Ovary (tissue), 10 donors: ENCODE results near the gene TBCK. TPM values are rescaled to one million over a fixed set of nuclear protein-coding genes. Genes with fewer than 3 reads are reported as not detected.

Experiments
- DNase-seq, 5 donors: peaks; one replicate each; pipeline ENCODE4 v3.0.0-alpha.2; 2019 to 2020
- H3K27ac ChIP-seq, 2 donors: fragments of 200-600 bp; one replicate each; pipeline versions ENCODE4 v1.5.1 to v1.8.0; 2019 to 2022
- H3K27me3 ChIP-seq: fragments of 200-600 bp; one replicate; pipeline ENCODE4 v1.8.0; 2022
- H3K36me3 ChIP-seq: fragments of 200-600 bp; sonication (generic); one replicate; pipeline ENCODE4 v1.5.1; 2019
- H3K4me1 ChIP-seq: one replicate; pipeline ENCODE4 v1.8.1; 2013; ENCODE audit warnings: mild to moderate bottlenecking, moderate library complexity; ENCODE audit not compliant: insufficient read depth
- H3K4me3 ChIP-seq: fragments of 200-600 bp; sonication (generic); one replicate; pipeline ENCODE4 v1.5.1; 2017
- H3K9me3 ChIP-seq, 2 donors: fragments of 200-600 bp in 1 of 2; sonication (generic) in 1 of 2; one replicate each; pipeline versions ENCODE4 v1.5.1 to v1.8.1; 2013 to 2019; ENCODE audit warnings: mild to moderate bottlenecking in 1 of 2, moderate library complexity in 1 of 2
- CTCF ChIP-seq, 3 donors: fragments of 450-650 bp in 2 of 3; fragments of 200-600 bp in 1 of 3; IDR thresholded peaks; one replicate each; pipeline versions ENCODE4 v1.5.1 to v1.8.0; 2016 to 2022; ENCODE audit warnings: antibody characterized with exemption in 3 of 3, mild to moderate bottlenecking in 1 of 3
- EP300 ChIP-seq: sonication (generic); formaldehyde crosslinking; IDR thresholded peaks from one replicate; pipeline ENCODE4 v1.6.1; 2017; ENCODE audit warnings: antibody characterized with exemption
- POLR2A ChIP-seq: fragments of 450-650 bp; IDR thresholded peaks from one replicate; pipeline ENCODE4 v1.6.1; 2017; ENCODE audit warnings: antibody characterized with exemption, mild to moderate bottlenecking, moderate library complexity
- WGBS, 3 donors: extraction: QIAGEN DNeasy Blood & Tissue Kit in 1 of 3; methylation state at CpG; one replicate each; pipeline versions ENCODE4 v1.1.5 to v1.1.7; 2013 to 2017; 5-methylcytosine and 5-hydroxymethylcytosine counted together
- intact Hi-C, 4 donors: fragments of 100-400 bp; cut with DNase I; formaldehyde crosslinking; loops; one replicate each; pipeline versions ENCODE4 v1.11.0 to v1.15.1; 2022 to 2023
- long read RNA-seq, 3 donors: library from polyadenylated mRNA in 2 of 3; unstranded in 2 of 3; transcript quantifications; one replicate each; pipeline ENCODE4 v2.0.0 and lab custom pipeline, GENCODE V29; 2021 to 2026
- polyA plus RNA-seq, 2 donors: library from polyadenylated mRNA; stranded (reverse); fragments of 200-250 nt in 1 of 2; fragments of 350-450 nt in 1 of 2; fragmentation: Illumina TruSeq in 1 of 2; extraction: RNeasy Lipid Tissue Mini Kit (QIAGEN cat#74804) in 1 of 2; gene quantifications; one replicate each; pipeline ENCODE4 v1.2.3, GENCODE V29; 2013 to 2014
- total RNA-seq, 7 donors: library from RNA; depleted of rRNA in 2 of 7; stranded (reverse); fragments of >200 nt in 2 of 7; fragmentation: NEBNext Ultra II Directional in 3 of 7; extraction: Animal tissue kit (Norgen Biotek cat#: 25700) in 3 of 7; gene quantifications; one replicate each; pipeline versions ENCODE4 v1.1.0 to v1.2.4, GENCODE V29; 2016 to 2023
- donor health status: DM: no; HTN: no; CAD: no; lungs with moderate emphysema.
- donor health status: DM: no; HTN: no; CAD: no.
- donor health status: Bipolar disorder and iron deficiency.
- donor health status: DM: yes; HTN: yes; CAD: no.
- donor health status: DM: no; HTN: no; CAD: no.
- donor health status: DM: yes; HTN: yes; CAD: no.

Gene TBCK
- total RNA-seq (10 to 100 TPM; 34.0 to 50.1 (median 41.3) TPM), polyA plus RNA-seq (10 to 100 TPM; 13.6 to 22.3 TPM)
- long read RNA-seq, donor 1, transcript TBCK-204 (26 exons, 3,047 nt) = major isoform, 5 of 30 reads
- long read RNA-seq, donor 1, partial matches to known transcripts = 18 of 30 reads
- long read RNA-seq, donor 1, other reads (novel, unspliced or antisense) = 7 of 30 reads
- long read RNA-seq, donor 2, partial matches to known transcripts = 14 of 15 reads
- long read RNA-seq, donor 2, other reads (novel, unspliced or antisense) = 0 of 15 reads
- long read RNA-seq, donor 3, transcript TBCK-204 (26 exons, 3,047 nt) = major isoform, 11 of 19 reads
- long read RNA-seq, donor 3, partial matches to known transcripts = 0 of 19 reads
- long read RNA-seq, donor 3, other reads (novel, unspliced or antisense) = 6 of 19 reads

- Histone ChIP-seq H3K36me3 (no peaks in the 10 kb centered on the region), H3K27ac (peak within 1 kb of the TSS; percentile 90 to 94), H3K4me1 (peaks cover 4% of the 10 kb centered on the region), H3K4me3 (peak within 1 kb of the TSS; percentile 85), H3K9me3 (no peaks in the 10 kb centered on the region), H3K27me3 (no peaks in the 10 kb centered on the region)
- peak; percentile 87 to 92 (median 89) for DNase-seq
- TF ChIP-seq EP300 (no peak), POLR2A (peak; percentile 64)
- 0% methylated on average over 44 of the region's 44 CpGs for WGBS, 3 donors
- intact Hi-C loops = no loop called here
These were observed at the start of gene TBCK, which contains the start of gene AIMP1 for GRCh38 chr4:106315968-106316772. Gene TBCK (minus strand): TSS chr4:106316209. CDS start chr4:106308960, 7,249 bp downstream. Gene AIMP1 (plus strand): TSS chr4:106316550. CDS start chr4:106325010, 8,460 bp downstream.

- DNase-seq = no peak
- H3K4me3 ChIP-seq = no peak overlapping the region
- H3K36me3 ChIP-seq = no peaks in the 10 kb centered on the region
- H3K9me3 ChIP-seq = no peaks in the 10 kb centered on the region
- intact Hi-C loops = no loop called here
- H3K27ac ChIP-seq = no peak overlapping the region
- TF ChIP-seq CTCF (IDR thresholded peaks at IDR 0.05) (no peak), POLR2A (no peak)
- no peaks in the 10 kb centered on the region for H3K27me3 ChIP-seq
- 85 to 88% (median 87%) methylated on average over 1 of the region's 1 CpG for WGBS, 3 donors
- H3K4me1 ChIP-seq = no peaks in the 10 kb centered on the region
These were observed 49.6 kb upstream of the TBCK start for GRCh38 chr4:106365613-106366012.

- Histone ChIP-seq H3K9me3 (no peaks in the 10 kb centered on the region), H3K4me3 (no peak overlapping the region), H3K4me1 (no peaks in the 10 kb centered on the region), H3K27ac (no peak overlapping the region), H3K27me3 (no peaks in the 10 kb centered on the region), H3K36me3 (no peaks in the 10 kb centered on the region)
- WGBS, 3 donors = 86 to 95% (median 90%) methylated on average over 1 of the region's 1 CpG
- TF ChIP-seq POLR2A = no peak
- intact Hi-C loops = no loop called here
- no peak for DNase-seq
These were observed 48.3 kb upstream of the TBCK start for GRCh38 chr4:106364282-106364681.

- H3K27ac ChIP-seq = no peak overlapping the region
- TF ChIP-seq CTCF (IDR thresholded peaks at IDR 0.05) (no peak), EP300 (no peak), POLR2A (no peak)
- intact Hi-C loops = no loop called here
- no peak for DNase-seq
- H3K27me3 ChIP-seq = no peaks in the 10 kb centered on the region
- H3K36me3 ChIP-seq = no peaks in the 10 kb centered on the region
- WGBS, 3 donors = 71 to 72% (median 72%) methylated on average over 3 of the region's 3 CpGs
- H3K4me1 ChIP-seq = no peaks in the 10 kb centered on the region
- H3K4me3 ChIP-seq = no peak overlapping the region
- no peaks in the 10 kb centered on the region for H3K9me3 ChIP-seq
These were observed 46.2 kb upstream of the TBCK start for GRCh38 chr4:106362086-106362825.

- H3K36me3 ChIP-seq = no peaks in the 10 kb centered on the region
- 86 to 91% (median 89%) methylated on average over 1 of the region's 1 CpG for WGBS, 3 donors
- intact Hi-C loops = no loop called here
These were observed 42.9 kb upstream of the TBCK start for GRCh38 chr4:106358899-106359298.

More at GRCh38 chr4:106358899-106359298, 42.9 kb upstream of the TBCK start:
- no peak for DNase-seq
- H3K4me3 ChIP-seq = no peak overlapping the region
- no peak for TF ChIP-seq POLR2A
- no peak for TF ChIP-seq CTCF (IDR thresholded peaks at IDR 0.05)
- TF ChIP-seq EP300 = no peak
- no peak overlapping the region for H3K27ac ChIP-seq
- no peaks in the 10 kb centered on the region for H3K4me1 ChIP-seq
- no peaks in the 10 kb centered on the region for H3K27me3 ChIP-seq
- no peaks in the 10 kb centered on the region for H3K9me3 ChIP-seq
